GM19324 (cell line): Measurements from ENCODE around the gene SOST.

ENCODE experiments used
- ATAC-seq: cut with Tn5 transposase; IDR thresholded peaks from one replicate; pipeline ENCODE4 v1.9.1; 2021; ENCODE audit warnings: mild to moderate bottlenecking, moderate library complexity; ENCODE audit not compliant: unreplicated experiment, low FRiP score

The SOST gene

DNA sequence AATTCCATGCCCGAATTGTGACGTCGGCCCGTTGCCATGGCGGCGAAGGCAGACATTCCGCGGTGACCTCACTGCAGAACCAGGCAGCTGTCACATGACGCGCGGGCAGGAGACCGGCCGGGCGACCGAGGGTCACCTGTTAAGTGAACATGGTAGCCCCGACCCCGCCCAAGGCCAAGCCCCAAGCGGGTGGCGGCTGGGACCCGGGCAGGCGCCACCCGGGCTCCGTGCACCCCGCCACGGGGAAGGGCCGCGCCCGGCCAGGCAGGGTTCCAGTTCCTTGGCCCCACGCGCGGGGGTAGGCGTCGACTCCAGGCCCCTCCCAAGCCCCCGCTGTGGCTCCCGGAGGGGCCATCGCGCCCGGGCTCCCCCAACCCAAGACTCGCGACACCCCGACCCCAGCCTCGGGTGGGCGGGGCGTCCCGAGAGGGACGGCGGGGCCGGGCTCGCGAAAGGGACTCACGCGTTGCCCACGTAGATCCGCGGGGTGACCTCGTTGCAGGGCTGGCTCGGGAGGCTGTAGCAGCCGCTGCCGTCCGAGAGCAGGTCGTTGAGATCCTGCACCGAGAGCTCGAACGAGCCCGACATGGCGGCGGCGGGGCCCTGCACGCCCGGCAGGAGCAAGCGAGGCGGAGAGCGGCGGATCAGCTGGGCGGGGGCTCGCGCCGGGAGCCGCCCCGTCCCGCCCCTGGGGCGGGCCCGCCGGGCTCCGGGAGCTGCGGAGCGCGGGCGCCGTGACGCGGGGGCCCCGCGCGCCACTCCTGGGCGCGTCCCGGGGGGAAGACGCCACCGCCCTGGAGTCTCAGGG is 19.9 kb upstream of the SOST start, which contains the start of gene DUSP3:
TSS of gene DUSP3 (minus strand) at position 641 of the 808 bp plus-strand sequence. CDS start at position 588, 53 bp downstream.
- peak; percentile 76 for ATAC-seq

DNA sequence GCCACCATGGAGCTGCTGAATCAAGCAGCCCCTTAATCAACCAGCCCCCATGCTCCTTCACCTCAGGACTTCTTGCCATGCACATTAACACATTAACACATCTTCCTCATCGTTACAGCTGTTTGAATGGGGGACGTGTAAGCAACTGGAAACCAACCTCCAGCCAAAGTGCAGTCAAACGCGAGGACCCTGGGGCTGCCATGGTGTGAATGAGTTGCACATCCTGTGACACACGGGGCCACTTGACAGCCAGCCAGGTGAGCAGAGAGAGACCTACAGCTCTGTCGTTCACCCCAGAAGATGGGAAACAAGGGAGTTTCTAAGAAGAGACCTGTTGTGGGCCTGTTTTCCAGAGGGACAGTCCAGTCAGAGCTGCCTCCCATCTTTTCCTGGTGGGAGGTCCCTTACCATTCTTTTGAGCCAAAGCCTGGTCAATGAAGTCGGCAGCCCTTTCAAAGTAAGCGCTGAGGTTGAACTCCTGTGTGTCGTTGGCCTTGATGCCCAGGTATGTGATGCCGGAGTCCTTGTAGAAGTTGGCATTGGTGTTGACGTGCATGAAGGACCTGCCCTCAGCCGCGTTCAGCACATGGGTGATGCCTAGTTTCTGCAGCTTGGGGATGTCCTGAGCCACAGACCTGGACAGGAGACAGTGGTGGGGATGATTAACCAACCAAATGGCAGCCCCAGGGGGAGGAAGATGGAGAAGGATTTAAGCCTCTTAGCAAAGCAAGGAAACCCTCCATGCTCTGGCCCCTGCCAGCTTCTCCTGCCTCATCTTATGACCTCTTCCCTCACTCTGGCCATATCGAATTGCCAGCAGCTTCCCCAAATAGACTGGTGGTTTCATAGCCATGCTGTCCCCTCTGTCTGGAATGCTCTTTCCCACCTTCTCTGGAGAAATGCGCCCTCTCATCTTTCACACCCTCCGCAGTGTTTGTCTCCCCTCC is 16.0 kb upstream of the SOST start:
- no peak for ATAC-seq

DNA sequence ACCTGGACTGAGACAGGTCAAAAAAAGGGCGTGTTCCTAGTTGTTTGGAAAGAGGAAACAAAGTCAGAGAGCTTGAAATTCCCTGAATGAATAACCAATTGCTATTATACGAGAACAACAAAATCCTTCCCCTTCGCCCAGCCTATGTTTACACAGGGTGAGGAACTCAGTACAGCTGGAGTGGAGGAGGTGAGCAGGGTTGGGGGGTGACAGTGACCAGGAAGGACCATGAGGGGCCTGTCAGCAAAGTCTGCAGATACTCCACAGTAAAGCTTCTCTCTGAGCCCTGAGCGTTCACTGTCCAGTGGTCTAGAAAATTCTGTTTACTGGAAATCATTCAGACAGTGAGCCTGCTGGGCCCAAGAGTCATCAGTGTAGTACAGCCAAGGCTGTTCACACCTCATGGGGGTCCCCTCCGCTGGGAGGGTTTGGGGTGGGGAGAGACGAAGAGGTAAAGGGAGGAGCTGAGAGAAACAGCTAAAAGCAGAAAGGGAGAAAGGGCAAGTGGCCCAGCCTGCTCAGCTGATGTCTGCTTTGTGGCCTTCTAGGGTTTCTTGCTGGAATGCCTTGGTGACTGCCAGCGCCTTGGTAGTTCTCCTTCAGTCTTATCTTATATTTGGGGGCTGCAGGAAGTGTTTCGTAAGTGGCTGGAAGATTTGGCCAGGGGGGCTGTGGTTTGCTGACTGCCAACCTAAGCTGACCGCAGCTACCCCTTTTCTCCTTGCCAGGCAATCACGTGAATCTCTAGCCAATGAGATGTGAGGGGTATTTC is 14.5 kb upstream of the SOST start:
- ATAC-seq: no peak

- no peak for ATAC-seq
These were observed 12.9 kb upstream of the SOST start for GRCh38 chr17:43771463-43771862.

DNA sequence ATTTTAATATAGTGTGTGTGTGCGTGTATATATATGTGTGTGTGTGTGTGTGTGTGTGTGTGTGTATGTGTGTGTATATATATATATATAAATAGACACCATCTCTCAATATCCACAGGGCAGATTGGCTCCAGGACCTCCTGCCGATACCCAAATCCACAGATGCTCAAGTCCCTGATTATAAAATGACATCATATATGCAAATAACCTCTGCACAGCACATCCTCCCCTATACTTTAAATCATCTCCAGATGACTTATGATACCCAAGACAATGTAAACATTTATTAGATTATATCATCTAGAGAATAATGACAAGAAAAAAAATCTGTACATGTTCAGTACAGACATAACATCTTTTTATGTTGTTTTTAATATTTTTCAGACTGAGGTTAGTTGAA is 12.4 kb upstream of the SOST start:
- ATAC-seq: no peak

DNA sequence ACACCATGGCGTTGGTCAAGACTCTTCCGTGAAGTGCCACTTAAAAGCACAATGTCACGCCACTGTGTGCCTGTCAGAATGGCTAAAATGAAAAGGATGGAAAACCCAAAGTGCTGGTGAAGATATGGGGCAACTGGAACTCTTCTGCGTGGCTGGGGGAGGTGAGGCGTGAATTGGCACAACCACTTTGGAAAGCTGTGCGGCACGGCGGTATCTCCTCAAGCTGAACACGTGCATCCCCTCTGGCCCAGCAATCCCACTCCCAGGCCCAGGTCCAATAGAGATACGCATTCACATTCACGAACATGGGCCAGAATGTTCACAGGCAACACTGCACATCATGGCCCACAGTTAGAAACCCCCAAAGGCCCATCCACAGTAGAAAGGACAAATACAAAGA is 11.3 kb upstream of the SOST start:
- no peak for ATAC-seq

DNA sequence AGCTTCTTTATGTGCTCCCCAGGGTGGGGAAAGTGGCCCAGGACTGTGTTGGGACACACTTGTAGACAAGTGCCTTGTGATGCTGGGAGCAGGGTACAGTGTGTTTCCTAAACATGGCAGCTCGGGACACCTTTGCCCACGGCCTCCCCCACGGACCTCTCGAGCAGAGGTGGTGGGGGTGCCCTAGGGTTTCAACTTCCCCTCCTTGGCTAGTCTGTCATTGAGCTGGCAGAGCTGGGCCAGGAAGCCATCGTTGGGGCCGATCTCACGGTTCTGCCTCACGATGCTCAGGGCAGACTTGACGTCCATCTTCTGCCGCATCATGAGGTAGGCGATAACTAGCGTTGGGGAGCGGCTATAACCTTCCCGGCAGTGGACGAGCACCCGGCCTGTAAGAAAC is 10.8 kb upstream of the SOST start:
- no peak for ATAC-seq

GRCh38 chr17:43768943-43769342 is 10.4 kb upstream of the SOST start:
- ATAC-seq: no peak

DNA sequence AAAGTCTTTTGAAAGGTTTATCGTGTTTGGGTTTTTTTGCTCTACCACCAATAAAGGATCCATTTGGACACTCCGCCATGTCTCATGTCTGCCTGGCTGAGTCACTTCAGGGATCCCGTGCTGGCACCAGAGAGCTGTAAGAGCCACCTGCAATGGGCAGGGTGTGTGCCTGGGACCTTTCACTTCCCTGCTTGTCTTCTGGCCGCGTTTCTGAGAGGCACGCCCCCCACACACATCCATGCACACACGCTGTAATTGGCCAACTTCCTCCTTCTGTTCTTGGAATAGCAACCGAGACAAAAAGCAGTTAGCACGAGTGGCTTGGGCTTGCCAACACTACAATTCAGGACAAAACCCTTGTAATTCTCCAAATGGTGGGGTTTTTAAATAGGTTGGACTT is 9.8 kb upstream of the SOST start:
- no peak for ATAC-seq

DNA sequence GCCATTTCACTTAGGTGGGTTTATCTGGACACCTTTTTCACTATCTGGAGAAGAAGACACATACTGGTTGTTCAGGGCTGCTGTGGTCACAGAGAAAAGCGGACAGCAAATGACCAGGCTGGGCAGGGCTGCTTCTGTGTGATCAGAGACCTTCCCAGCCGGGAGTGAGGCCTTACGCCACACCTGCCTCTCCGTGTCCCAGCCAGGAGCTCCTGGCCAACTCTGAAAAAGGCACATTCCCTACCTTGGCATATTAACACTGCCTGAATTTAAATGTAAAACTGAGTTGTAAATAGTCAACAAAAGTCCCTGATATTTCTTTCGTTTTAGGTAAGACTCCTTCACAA is 9.1 kb upstream of the SOST start:
- ATAC-seq: no peak

DNA sequence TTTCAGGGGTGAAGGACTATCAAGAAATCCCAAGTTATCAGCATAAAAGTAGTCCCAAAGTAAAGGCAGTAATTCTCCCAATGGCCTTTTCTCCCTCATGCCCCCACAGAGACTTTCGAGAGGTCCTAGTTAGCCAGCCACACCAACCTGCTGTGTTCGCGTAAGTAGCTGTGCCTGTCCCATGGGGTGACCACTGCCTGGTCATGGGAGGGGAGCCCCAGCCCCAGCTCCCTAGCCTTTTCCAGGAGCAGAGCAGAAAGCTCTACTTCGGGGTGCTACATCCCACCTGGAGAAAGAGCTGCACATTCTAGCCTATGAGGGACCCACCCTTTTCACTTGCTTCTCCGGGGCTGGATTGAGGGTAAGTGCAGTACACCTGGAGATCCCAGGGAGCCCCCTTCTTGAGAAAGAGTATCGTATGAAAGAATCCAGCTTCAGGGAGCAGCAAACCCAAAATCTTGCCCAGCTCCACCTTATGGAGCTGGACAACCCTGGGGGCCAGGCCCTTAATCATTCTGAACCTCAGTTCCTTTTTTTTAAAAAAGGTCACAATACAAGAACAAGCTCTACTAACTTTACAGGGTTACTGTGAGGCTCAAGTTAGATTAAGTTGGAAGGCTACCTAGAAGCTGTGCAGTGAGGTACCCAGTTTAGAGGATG is 8.6 kb upstream of the SOST start:
- ATAC-seq: no peak

GRCh38 chr17:43766413-43767052 is 7.9 kb upstream of the SOST start:
- no peak for ATAC-seq

DNA sequence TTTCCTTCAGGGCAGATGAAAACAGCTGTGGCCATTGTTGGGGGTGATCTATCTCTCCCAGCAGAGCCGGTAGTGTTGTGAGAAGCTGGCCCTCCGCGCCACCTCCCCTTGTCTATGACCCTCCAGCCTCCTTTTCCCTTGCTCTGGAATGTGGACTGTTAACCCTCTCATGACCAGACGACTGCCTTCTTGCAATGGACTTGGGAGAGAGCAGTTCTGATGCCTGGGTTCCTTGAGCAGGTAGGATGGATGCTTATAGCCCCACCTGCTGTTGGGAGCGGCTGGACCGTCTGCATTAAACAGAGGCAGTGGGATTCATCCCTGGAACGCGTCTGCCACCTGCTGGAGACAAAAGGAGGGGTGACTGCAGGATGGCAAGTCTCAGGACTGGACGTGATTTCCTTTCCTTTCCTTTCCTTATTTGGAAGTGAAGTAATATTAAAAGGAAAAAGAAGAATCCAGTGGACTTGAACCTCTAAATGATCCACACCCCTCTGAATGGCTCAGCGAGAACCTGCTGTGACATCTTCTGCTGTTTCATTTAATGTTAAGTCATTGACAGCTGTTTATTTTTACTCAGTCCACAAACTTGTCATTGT is 1.8 kb upstream of the SOST start:
- no peak for ATAC-seq

GRCh38 chr17:43759836-43760235 is 1.2 kb upstream of the SOST start:
- ATAC-seq: no peak

DNA sequence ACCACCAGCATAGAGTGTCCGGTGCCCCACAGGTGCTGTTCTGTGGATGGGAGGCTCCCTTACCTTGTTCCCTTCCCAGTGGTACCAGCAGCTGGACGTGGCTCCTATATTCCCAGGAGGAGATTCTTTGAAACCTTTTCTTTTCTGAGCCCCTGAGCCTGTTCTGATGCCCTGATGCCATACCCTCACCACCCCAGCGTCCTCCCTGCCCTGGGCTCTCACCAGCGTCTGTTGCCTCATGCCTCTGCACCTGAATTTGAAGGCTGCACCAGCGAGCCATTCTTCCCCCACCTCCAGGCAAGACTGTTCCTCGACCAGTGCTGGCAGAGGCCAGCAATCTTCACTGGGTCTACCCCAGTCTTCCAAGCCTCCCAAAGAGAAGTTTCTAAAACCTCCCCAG is 505 bp downstream of the SOST start:
- ATAC-seq: no peak

- ATAC-seq: no peak
These were observed 1.4 kb downstream of the SOST start for GRCh38 chr17:43757171-43757660.

DNA sequence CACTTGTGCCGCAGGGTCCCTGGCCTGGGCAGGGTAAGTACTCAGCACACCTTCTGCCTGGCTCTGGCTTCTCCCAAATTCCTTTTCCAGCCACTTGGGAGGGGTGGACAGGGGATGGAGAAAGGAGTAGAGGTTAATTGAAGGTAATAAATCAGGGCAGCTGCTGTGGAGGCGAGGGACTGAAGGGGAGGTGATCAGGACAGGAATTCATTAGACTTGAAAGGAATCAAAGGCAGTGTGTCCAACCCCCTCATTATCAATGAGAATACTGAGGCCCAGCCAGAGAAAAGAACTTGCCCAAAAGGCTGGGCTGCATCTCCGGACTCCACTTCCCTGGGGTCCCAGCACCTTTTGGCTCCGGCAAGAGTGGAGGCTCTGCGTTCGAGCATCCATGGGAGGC is 2.4 kb downstream of the SOST start:
- ATAC-seq: no peak

DNA sequence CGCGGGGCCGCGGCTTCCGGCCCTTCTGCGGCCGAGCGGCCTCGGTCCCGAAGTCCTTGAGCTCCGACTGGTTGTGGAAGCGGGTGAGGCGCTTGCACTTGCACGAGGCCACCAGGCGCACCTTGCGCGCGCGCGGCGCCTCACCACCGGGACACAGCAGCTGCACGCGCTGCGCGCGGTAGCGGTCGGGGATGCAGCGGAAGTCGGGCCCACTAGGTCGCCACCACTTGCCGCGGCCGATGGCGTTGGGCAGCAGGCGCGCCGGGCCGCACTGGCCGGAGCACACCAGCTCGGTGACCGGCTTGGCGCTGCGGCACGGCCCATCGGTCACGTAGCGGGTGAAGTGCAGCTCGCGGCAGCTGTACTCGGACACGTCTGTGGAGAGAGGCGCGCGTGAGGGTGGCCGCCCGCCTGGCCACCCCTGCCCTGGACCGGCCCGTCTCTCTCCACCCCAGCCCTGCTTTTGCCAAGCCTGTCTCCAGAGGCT is 3.2 kb downstream of the SOST start:
- ATAC-seq: no peak

DNA sequence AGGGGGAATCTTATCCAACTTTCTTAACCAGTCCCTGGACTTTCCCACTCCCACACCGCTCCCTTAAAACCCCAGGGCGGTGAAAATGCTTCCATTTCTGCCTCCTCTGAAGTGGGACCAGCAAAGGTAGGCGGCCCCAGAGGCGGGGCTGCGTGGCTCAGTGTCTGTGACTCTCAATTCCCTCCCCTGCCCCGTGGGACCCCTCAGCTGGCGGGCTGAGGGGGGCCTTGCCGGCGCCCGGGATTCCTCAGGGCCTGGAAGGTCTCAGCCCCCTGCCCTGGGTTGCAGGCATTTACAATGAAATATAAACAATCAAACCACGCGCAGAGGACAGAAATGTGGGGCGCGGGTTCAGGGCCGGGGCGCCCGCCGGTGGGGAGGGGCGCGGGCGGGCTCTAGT is 3.6 kb downstream of the SOST start:
- ATAC-seq: no peak
